Spleen (tissue), 11 donors: ENCODE data around the gene NECAB3. TPM values are rescaled to one million over a fixed set of nuclear protein-coding genes. Genes with fewer than 3 reads are reported as not detected.

Experiments used
- DNase-seq: peaks from one replicate; pipeline ENCODE4 v3.0.0-alpha.2; 2020
- H3K27ac ChIP-seq, 8 donors: fragments of 200-600 bp; sonication (generic) in 7 of 8; 1 replicate in 4 of 8; 2 replicates in 4 of 8; pipeline versions ENCODE4 v1.5.0 to v1.8.0; 2016 to 2021; ENCODE audit warnings: inconsistent platforms in 4 of 8, mild to moderate bottlenecking in 4 of 8, moderate library complexity in 1 of 8
- H3K27me3 ChIP-seq, 7 donors: fragments of 200-600 bp; sonication (generic) in 6 of 7; replicated peaks in 1 of 7; 1 replicate in 4 of 7; 2 replicates in 3 of 7; pipeline versions ENCODE4 v1.5.0 to v1.8.0; 2016 to 2021; ENCODE audit warnings: inconsistent platforms in 3 of 7, mild to moderate bottlenecking in 1 of 7
- H3K36me3 ChIP-seq, 6 donors: fragments of 200-600 bp; sonication (generic) in 5 of 6; 1 replicate in 4 of 6; 2 replicates in 2 of 6; pipeline versions ENCODE4 v1.5.0 to v1.8.0; 2016 to 2021; ENCODE audit warnings: inconsistent platforms in 2 of 6
- H3K4me1 ChIP-seq, 6 donors: fragments of 200-600 bp; sonication (generic) in 5 of 6; 1 replicate in 3 of 6; 2 replicates in 3 of 6; pipeline versions ENCODE4 v1.5.0 to v1.8.0; 2016 to 2021; ENCODE audit warnings: inconsistent platforms in 3 of 6
- H3K4me3 ChIP-seq, 8 donors: fragments of 200-600 bp; sonication (generic) in 7 of 8; 1 replicate in 4 of 8; 2 replicates in 4 of 8; pipeline versions ENCODE4 v1.5.0 to v1.8.0; 2016 to 2021; ENCODE audit warnings: inconsistent platforms in 4 of 8, mild to moderate bottlenecking in 4 of 8, moderate library complexity in 2 of 8
- H3K9me3 ChIP-seq, 8 donors: fragments of 200-600 bp; sonication (generic) in 7 of 8; 1 replicate in 4 of 8; 2 replicates in 4 of 8; pipeline versions ENCODE4 v1.5.0 to v1.8.0; 2016 to 2021; ENCODE audit warnings: inconsistent platforms in 4 of 8
- CTCF ChIP-seq, 11 experiments: fragments of 200-600 bp in 7 of 11; fragments of 450-650 bp in 4 of 11; sonication (generic) in 4 of 11; IDR thresholded peaks in 8 of 11; conservative IDR thresholded peaks in 3 of 11; 1 replicate in 7 of 11; 2 replicates in 4 of 11; pipeline versions ENCODE4 v1.4.0 to v1.8.0; 2016 to 2021; ENCODE audit warnings: antibody characterized with exemption in 11 of 11, inconsistent platforms in 4 of 11, mild to moderate bottlenecking in 1 of 11
- POLR2A ChIP-seq, 3 donors: fragments of 450-650 bp; IDR thresholded peaks; one replicate each; pipeline ENCODE4 v1.5.1; 2017; ENCODE audit warnings: antibody characterized with exemption in 3 of 3, mild to moderate bottlenecking in 1 of 3
- POLR2AphosphoS5 ChIP-seq, 3 donors: sonication (generic); formaldehyde crosslinking; IDR thresholded peaks; one replicate each; pipeline ENCODE4 v1.5.1; 2017; ENCODE audit warnings: antibody characterized with exemption in 3 of 3
- WGBS, 5 donors: extraction: QIAGEN DNeasy Blood & Tissue Kit in 3 of 5; methylation state at CpG; one replicate each; pipeline versions ENCODE4 v1.1.5 to v1.1.7; 2013 to 2018; 5-methylcytosine and 5-hydroxymethylcytosine counted together
- intact Hi-C: fragments of 100-400 bp; cut with DNase I; formaldehyde crosslinking; loops from one replicate; pipeline ENCODE4 v1.15.0; 2023; ENCODE audit warnings: low total_unique reads
- polyA plus RNA-seq, 3 donors: library from polyadenylated mRNA; stranded (reverse); fragments of 200-250 nt; gene quantifications; one replicate each; pipeline ENCODE4 v1.2.1, GENCODE V29; 2013
- total RNA-seq, 7 donors: library from RNA; depleted of rRNA in 3 of 7; stranded (reverse); fragments of >200 nt in 3 of 7; fragmentation: NEBNext Ultra II Directional in 4 of 7; extraction: Animal tissue kit (Norgen Biotek cat#: 25700) in 4 of 7; gene quantifications; one replicate each; pipeline versions ENCODE4 v1.1.0 to v1.2.1, GENCODE V29; 2016 to 2021
- donor health status: healthy with polysubstance abuse.
- donor health status: DM: no; HTN: no; CAD: no; lungs with moderate emphysema.
- donor health status: DM: no; HTN: no; CAD: no.
- donor health status: Bipolar disorder and iron deficiency.
- donor health status: healthy.
- donor health status: DM: no; HTN: no; CAD: no.
- donor health status: DM: yes; HTN: yes; CAD: no.

The NECAB3 gene
- total and polyA plus RNA-seq, 10 donors: 8.6 to 39.0 (median 18.4) TPM

- peaks cover 4 to 58% (median 43%) of the 10 kb centered on the region in 6 donors for H3K4me1 ChIP-seq
- H3K27ac ChIP-seq: peak overlapping the region; percentile 88 to 96 (median 92)
- WGBS, 5 donors: 1 to 2% (median 1%) methylated on average over 33 to 84 of the region's 84 CpGs
- H3K27me3 ChIP-seq: no peaks in the 10 kb centered on the region
- H3K4me3 ChIP-seq: peak overlapping the region; percentile 65 to 93 (median 71)
- DNase-seq: peak; percentile 99
- intact Hi-C loops: no loop called here
- H3K9me3 ChIP-seq: no peaks in the 10 kb centered on the region
- H3K36me3 ChIP-seq: peaks cover 0 to 19% (median 8%) of the 10 kb centered on the region in 6 donors
- TF ChIP-seq POLR2A (IDR thresholded peaks at IDR 0.05): peak in 1 of 3 donors; percentile 52
- peak in 4 of 11 experiments; percentile 31 to 43 (median 35) for TF ChIP-seq CTCF (IDR thresholded peaks at IDR 0.05 in 8 of 11, conservative IDR thresholded peaks at IDR 0.05 in 3 of 11)
- peak; percentile 91 to 92 (median 92) for TF ChIP-seq POLR2AphosphoS5 (IDR thresholded peaks at IDR 0.05)
Observed at GRCh38 chr20:33663161-33664084, 10.8 kb downstream of the NECAB3 start.

GRCh38 chr20:33662172-33662571 is 12.1 kb downstream of the NECAB3 start, which contains the start of gene C20orf144:
Gene C20orf144, plus strand, starts transcription at chr20:33662327. Its CDS starts 19 bp downstream, at chr20:33662346.
- no peaks in the 10 kb centered on the region for H3K27me3 ChIP-seq
- no peaks in the 10 kb centered on the region for H3K9me3 ChIP-seq
- no peak for TF ChIP-seq CTCF (IDR thresholded peaks at IDR 0.05 in 8 of 11, conservative IDR thresholded peaks at IDR 0.05 in 3 of 11)
- TF ChIP-seq POLR2AphosphoS5 (IDR thresholded peaks at IDR 0.05): no peak
- no peak for TF ChIP-seq POLR2A (IDR thresholded peaks at IDR 0.05)
- peaks cover 0 to 46% (median 32%) of the 10 kb centered on the region in 6 donors for H3K4me1 ChIP-seq
- DNase-seq: no peak
- WGBS, 5 donors: 90 to 97% (median 96%) methylated on average over 10 of the region's 10 CpGs
- H3K36me3 ChIP-seq: peaks cover 0 to 31% (median 8%) of the 10 kb centered on the region in 6 donors
- peak within 1 kb of the TSS; percentile 65 to 93 (median 71) for H3K4me3 ChIP-seq
- peak within 1 kb of the TSS; percentile 88 to 96 (median 92) for H3K27ac ChIP-seq
- intact Hi-C loops: no loop called here

GRCh38 chr20:33660685-33661058 is 13.6 kb downstream of the NECAB3 start:
- no peak overlapping the region for H3K4me3 ChIP-seq
- no peak for DNase-seq
- no peaks in the 10 kb centered on the region for H3K9me3 ChIP-seq
- peaks cover 0 to 39% (median 8%) of the 10 kb centered on the region in 6 donors for H3K36me3 ChIP-seq
- H3K4me1 ChIP-seq: peaks cover 0 to 31% (median 21%) of the 10 kb centered on the region in 6 donors
- no peak overlapping the region for H3K27ac ChIP-seq
- TF ChIP-seq CTCF (IDR thresholded peaks at IDR 0.05 in 8 of 11, conservative IDR thresholded peaks at IDR 0.05 in 3 of 11) (no peak), POLR2AphosphoS5 (IDR thresholded peaks at IDR 0.05) (peak in 1 of 3 donors; percentile 2)
- no peaks in the 10 kb centered on the region for H3K27me3 ChIP-seq
- WGBS, 5 donors: 90 to 96% (median 90%) methylated on average over 7 of the region's 7 CpGs
- intact Hi-C loops: no loop called here
